Peyer's patch (tissue), 4 donors: ENCODE results near the gene COL13A1.

Source experiments
- POLR2A ChIP-seq, 2 donors: fragments of 450-650 bp; IDR thresholded peaks; one replicate each; pipeline ENCODE4 v1.5.1; 2017; ENCODE audit warnings: antibody characterized with exemption in 2 of 2, mild to moderate bottlenecking in 2 of 2, moderate library complexity in 2 of 2
- TF ChIP-seq, protein P1 (sequence below), 6 experiments: fragments of 450-650 bp in 4 of 6; fragments of 200-600 bp in 2 of 6; sonication (generic) in 1 of 6; IDR thresholded peaks; one replicate each; pipeline ENCODE4 v1.5.1; 2017 to 2019; ENCODE audit warnings: antibody characterized with exemption in 6 of 6, mild to moderate bottlenecking in 3 of 6, moderate library complexity in 1 of 6

DNA sequence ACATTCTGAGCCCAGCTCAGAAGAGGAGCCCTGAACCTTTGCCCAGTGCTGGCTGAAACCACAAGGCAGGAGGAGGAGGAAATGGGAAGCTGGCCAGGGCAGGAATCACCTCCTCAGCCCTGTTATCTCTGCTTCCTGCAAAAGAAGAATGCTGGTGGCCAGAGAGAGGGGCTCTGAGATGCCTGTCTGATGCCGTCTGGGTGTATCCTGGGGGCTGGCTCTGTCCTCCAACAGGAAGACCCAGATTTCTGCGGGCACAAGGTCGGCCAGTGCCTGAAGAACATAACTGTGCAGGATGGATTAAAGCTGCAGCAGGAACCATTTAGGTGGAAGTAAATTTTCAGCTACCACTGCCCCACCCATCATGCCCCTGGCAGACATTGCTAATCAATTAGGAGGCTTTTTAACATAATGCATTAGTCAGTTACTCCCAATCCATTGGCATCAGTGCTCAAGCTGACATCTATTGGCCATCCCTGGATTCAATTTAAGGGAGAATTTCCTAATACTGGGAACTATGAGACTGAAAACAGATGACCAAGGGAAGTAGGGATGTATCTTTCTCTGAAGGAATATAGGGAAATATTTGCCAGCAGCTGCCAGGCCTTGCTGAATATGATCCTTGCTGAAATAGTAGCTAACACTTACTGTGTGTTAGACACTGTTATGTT lies 67.7 kb downstream of the COL13A1 start:
- no peak for TF ChIP-seq POLR2A (IDR thresholded peaks at IDR 0.05)
- TF ChIP-seq, protein P1, sequence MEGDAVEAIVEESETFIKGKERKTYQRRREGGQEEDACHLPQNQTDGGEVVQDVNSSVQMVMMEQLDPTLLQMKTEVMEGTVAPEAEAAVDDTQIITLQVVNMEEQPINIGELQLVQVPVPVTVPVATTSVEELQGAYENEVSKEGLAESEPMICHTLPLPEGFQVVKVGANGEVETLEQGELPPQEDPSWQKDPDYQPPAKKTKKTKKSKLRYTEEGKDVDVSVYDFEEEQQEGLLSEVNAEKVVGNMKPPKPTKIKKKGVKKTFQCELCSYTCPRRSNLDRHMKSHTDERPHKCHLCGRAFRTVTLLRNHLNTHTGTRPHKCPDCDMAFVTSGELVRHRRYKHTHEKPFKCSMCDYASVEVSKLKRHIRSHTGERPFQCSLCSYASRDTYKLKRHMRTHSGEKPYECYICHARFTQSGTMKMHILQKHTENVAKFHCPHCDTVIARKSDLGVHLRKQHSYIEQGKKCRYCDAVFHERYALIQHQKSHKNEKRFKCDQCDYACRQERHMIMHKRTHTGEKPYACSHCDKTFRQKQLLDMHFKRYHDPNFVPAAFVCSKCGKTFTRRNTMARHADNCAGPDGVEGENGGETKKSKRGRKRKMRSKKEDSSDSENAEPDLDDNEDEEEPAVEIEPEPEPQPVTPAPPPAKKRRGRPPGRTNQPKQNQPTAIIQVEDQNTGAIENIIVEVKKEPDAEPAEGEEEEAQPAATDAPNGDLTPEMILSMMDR (IDR thresholded peaks at IDR 0.05), result no peak
